ENCODE results near the gene TMEM245.

DNA sequence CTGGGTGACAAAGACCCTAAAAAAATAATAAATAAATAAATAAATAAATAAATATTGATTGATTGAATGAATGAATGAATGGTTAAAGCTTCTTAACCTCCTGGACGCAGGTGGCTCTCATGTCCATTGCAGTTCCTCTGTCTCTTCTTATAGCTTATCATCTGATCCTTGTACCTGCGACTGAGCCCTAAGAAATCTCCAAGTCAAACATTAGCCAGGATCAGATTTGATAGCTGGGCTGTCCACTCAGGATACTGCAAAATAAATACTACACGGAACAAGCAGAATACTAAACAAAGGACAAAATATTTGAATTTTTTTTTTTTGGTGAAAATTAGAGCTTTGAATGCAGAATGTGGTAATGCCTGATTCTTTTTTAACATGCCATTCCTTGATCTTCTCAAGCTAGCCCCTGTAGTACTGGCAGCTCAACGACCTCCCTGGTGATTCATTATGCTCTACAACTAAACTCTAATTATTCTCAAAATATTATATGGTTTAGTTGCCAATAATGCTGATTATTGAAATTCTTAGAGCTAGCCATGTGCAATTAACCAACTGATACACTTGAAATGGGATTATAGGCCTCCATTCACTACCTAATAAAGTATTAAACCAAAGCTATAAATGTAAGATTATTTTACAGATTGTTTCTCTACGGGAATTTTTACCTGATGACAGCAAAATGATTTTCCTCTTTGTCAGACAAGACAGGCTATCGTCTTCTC lies 9.9 kb upstream of the TMEM245 start:
- TF ChIP-seq, protein P1, sequence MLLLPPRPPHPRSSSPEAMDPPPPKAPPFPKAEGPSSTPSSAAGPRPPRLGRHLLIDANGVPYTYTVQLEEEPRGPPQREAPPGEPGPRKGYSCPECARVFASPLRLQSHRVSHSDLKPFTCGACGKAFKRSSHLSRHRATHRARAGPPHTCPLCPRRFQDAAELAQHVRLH (tag by site-specific recombination; IDR thresholded peaks at IDR 0.05), result no peak
- TF ChIP-seq, protein P2, sequence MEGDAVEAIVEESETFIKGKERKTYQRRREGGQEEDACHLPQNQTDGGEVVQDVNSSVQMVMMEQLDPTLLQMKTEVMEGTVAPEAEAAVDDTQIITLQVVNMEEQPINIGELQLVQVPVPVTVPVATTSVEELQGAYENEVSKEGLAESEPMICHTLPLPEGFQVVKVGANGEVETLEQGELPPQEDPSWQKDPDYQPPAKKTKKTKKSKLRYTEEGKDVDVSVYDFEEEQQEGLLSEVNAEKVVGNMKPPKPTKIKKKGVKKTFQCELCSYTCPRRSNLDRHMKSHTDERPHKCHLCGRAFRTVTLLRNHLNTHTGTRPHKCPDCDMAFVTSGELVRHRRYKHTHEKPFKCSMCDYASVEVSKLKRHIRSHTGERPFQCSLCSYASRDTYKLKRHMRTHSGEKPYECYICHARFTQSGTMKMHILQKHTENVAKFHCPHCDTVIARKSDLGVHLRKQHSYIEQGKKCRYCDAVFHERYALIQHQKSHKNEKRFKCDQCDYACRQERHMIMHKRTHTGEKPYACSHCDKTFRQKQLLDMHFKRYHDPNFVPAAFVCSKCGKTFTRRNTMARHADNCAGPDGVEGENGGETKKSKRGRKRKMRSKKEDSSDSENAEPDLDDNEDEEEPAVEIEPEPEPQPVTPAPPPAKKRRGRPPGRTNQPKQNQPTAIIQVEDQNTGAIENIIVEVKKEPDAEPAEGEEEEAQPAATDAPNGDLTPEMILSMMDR (tag by site-specific recombination; IDR thresholded peaks at IDR 0.05), result no peak
- TF ChIP-seq YY1 (tag by site-specific recombination; IDR thresholded peaks at IDR 0.05) (no peak), ZNF585B (tag by site-specific recombination; IDR thresholded peaks at IDR 0.05) (no peak), HOXA7 (CRISPR knock-in tag; IDR thresholded peaks at IDR 0.05; ENCODE audit: borderline replicate concordance) (no peak)
- TF ChIP-seq, protein P3, sequence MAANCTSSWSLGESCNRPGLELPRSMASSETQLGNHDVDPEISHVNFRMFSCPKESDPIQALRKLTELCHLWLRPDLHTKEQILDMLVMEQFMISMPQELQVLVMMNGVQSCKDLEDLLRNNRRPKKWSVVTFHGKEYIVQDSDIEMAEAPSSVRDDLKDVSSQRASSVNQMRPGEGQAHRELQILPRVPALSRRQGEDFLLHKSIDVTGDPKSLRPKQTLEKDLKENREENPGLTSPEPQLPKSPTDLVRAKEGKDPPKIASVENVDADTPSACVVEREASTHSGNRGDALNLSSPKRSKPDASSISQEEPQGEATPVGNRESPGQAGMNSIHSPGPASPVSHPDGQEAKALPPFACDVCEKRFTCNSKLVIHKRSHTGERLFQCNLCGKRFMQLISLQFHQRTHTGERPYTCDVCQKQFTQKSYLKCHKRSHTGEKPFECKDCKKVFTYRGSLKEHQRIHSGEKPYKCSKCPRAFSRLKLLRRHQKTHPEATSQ (tag by site-specific recombination; IDR thresholded peaks at IDR 0.05), result no peak
- TF ChIP-seq, protein P4, sequence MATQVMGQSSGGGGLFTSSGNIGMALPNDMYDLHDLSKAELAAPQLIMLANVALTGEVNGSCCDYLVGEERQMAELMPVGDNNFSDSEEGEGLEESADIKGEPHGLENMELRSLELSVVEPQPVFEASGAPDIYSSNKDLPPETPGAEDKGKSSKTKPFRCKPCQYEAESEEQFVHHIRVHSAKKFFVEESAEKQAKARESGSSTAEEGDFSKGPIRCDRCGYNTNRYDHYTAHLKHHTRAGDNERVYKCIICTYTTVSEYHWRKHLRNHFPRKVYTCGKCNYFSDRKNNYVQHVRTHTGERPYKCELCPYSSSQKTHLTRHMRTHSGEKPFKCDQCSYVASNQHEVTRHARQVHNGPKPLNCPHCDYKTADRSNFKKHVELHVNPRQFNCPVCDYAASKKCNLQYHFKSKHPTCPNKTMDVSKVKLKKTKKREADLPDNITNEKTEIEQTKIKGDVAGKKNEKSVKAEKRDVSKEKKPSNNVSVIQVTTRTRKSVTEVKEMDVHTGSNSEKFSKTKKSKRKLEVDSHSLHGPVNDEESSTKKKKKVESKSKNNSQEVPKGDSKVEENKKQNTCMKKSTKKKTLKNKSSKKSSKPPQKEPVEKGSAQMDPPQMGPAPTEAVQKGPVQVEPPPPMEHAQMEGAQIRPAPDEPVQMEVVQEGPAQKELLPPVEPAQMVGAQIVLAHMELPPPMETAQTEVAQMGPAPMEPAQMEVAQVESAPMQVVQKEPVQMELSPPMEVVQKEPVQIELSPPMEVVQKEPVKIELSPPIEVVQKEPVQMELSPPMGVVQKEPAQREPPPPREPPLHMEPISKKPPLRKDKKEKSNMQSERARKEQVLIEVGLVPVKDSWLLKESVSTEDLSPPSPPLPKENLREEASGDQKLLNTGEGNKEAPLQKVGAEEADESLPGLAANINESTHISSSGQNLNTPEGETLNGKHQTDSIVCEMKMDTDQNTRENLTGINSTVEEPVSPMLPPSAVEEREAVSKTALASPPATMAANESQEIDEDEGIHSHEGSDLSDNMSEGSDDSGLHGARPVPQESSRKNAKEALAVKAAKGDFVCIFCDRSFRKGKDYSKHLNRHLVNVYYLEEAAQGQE (tag by site-specific recombination; IDR thresholded peaks at IDR 0.05), result no peak
